HEK293 (cell line): ENCODE data around the gene GPR180.

Experiments used
- CTCF ChIA-PET: fragments of 350-600 bp; formaldehyde crosslinking; extraction: SDS; loops from one replicate; lab custom pipeline; 2021; ENCODE audit warnings: antibody characterized with exemption; lab: Yijun Ruan, JAX
- POLR2A ChIA-PET: fragments of 300-600 bp; formaldehyde crosslinking; extraction: SDS; loops from one replicate; lab custom pipeline; 2020; ENCODE audit warnings: antibody characterized with exemption, inconsistent platforms; lab: Yijun Ruan, JAX
- H3K27ac ChIP-seq: fragments of 200-500 bp; sonication (Bioruptor generic); 2 replicates; pipeline ENCODE4 v1.5.1; 2014; ENCODE audit warnings: low read depth, low read length, control low read depth, inconsistent platforms; ENCODE audit errors: extremely low read depth
- H3K36me3 ChIP-seq, 2 experiments: fragments of 200-500 bp in 1 of 2; sonication (Bioruptor generic) in 1 of 2; 1 replicate in 1 of 2; 2 replicates in 1 of 2; pipeline ENCODE4 v1.5.1; 2014 to 2017; ENCODE audit warnings: inconsistent platforms in 2 of 2, low read length in 2 of 2; ENCODE audit not compliant: control insufficient read depth in 2 of 2, insufficient read depth in 1 of 2
- H3K4me1 ChIP-seq: fragments of 200-500 bp; sonication (Bioruptor generic); 2 replicates; pipeline ENCODE4 v1.5.1; 2014; ENCODE audit warnings: mild to moderate bottlenecking, low read length, inconsistent platforms; ENCODE audit not compliant: control insufficient read depth, insufficient read depth
- H3K4me3 ChIP-seq: 2 replicates; pipeline ENCODE4 v1.5.1; 2011; ENCODE audit warnings: low read depth, mild to moderate bottlenecking, control low read depth, low read length, moderate library complexity
- H3K9me3 ChIP-seq: fragments of 200-500 bp; sonication (Bioruptor generic); 2 replicates; pipeline ENCODE4 v1.5.1; 2014; ENCODE audit warnings: low read depth, low read length, inconsistent platforms; ENCODE audit not compliant: control insufficient read depth, insufficient read depth
- GLI4 ChIP-seq: fragments of 450-650 bp; formaldehyde crosslinking; IDR thresholded peaks from 2 replicates; pipeline ENCODE4 v1.5.1; 2016; ENCODE audit warnings: missing biosample characterization, missing genetic modification characterization
- HOXC10 ChIP-seq: sonication (generic); formaldehyde crosslinking; IDR thresholded peaks from 2 replicates; pipeline ENCODE4 v1.8.1; 2023; ENCODE audit warnings: mild to moderate bottlenecking, missing genetic modification reagents
- IKZF3 ChIP-seq: fragments of 450-650 bp; IDR thresholded peaks from 2 replicates; pipeline ENCODE4 v1.5.0; 2018; ENCODE audit warnings: missing biosample characterization, mild to moderate bottlenecking, missing genetic modification characterization, moderate library complexity
- KLF17 ChIP-seq: fragments of 450-650 bp; formaldehyde crosslinking; IDR thresholded peaks from 2 replicates; pipeline ENCODE4 v1.5.1; 2016; ENCODE audit warnings: missing biosample characterization, missing genetic modification characterization
- MEIS1 ChIP-seq: sonication (generic); formaldehyde crosslinking; IDR thresholded peaks from 2 replicates; pipeline ENCODE4 v1.8.1; 2022; ENCODE audit warnings: missing genetic modification reagents, mild to moderate bottlenecking, borderline replicate concordance
- RBAK ChIP-seq: fragments of 450-650 bp; formaldehyde crosslinking; IDR thresholded peaks from 2 replicates; pipeline ENCODE4 v1.5.1; 2016; ENCODE audit warnings: missing biosample characterization, missing genetic modification characterization
- SP3 ChIP-seq: fragments of 450-650 bp; formaldehyde crosslinking; IDR thresholded peaks from 2 replicates; pipeline ENCODE4 v1.5.1; 2016; ENCODE audit warnings: missing biosample characterization, missing genetic modification characterization
- TRIM28 ChIP-seq: IDR thresholded peaks from 2 replicates; pipeline ENCODE4 v1.6.1; 2011; ENCODE audit warnings: low read length, control low read depth, borderline replicate concordance
- ZBTB17 ChIP-seq: fragments of 450-650 bp; formaldehyde crosslinking; IDR thresholded peaks from 2 replicates; pipeline ENCODE4 v1.5.1; 2016; ENCODE audit warnings: missing biosample characterization, missing genetic modification characterization
- ZFP3 ChIP-seq: fragments of 450-650 bp; formaldehyde crosslinking; IDR thresholded peaks from 2 replicates; pipeline ENCODE4 v1.5.1; 2016; ENCODE audit warnings: low read depth, missing biosample characterization, missing genetic modification characterization
- ZNF174 ChIP-seq: fragments of 450-650 bp; formaldehyde crosslinking; IDR thresholded peaks from 2 replicates; pipeline ENCODE4 v1.5.0; 2017; ENCODE audit warnings: missing biosample characterization, mild to moderate bottlenecking, missing genetic modification characterization
- ZNF19 ChIP-seq: fragments of 450-650 bp; formaldehyde crosslinking; IDR thresholded peaks from 2 replicates; pipeline ENCODE4; 2016; ENCODE audit warnings: missing biosample characterization, missing genetic modification characterization, low read depth
- ZNF202 ChIP-seq: fragments of 450-650 bp; formaldehyde crosslinking; IDR thresholded peaks from 2 replicates; pipeline ENCODE4 v1.5.1; 2016; ENCODE audit warnings: missing biosample characterization, missing genetic modification characterization, borderline replicate concordance
- ZNF280C ChIP-seq: fragments of 450-650 bp; formaldehyde crosslinking; IDR thresholded peaks from 2 replicates; pipeline ENCODE4 v1.5.1; 2016; ENCODE audit warnings: missing biosample characterization, missing genetic modification characterization
- ZNF37A ChIP-seq: fragments of 450-650 bp; IDR thresholded peaks from 2 replicates; pipeline ENCODE4 v1.5.1; 2018; ENCODE audit warnings: missing biosample characterization, missing genetic modification characterization
- ZNF426 ChIP-seq: fragments of 450-650 bp; formaldehyde crosslinking; IDR thresholded peaks from 2 replicates; pipeline ENCODE4 v1.5.1; 2017; ENCODE audit warnings: missing biosample characterization, missing genetic modification characterization, mild to moderate bottlenecking, inconsistent platforms, moderate library complexity
- ZNF473 ChIP-seq: fragments of 450-650 bp; formaldehyde crosslinking; IDR thresholded peaks from 2 replicates; pipeline ENCODE4 v1.5.1; 2017; ENCODE audit warnings: missing biosample characterization, missing genetic modification characterization
- ZNF501 ChIP-seq: fragments of 450-650 bp; formaldehyde crosslinking; IDR thresholded peaks from 2 replicates; pipeline ENCODE4 v1.5.1; 2016; ENCODE audit warnings: missing biosample characterization, missing genetic modification characterization
- ZNF621 ChIP-seq: fragments of 450-650 bp; formaldehyde crosslinking; IDR thresholded peaks from 2 replicates; pipeline ENCODE4 v1.5.1; 2017; ENCODE audit warnings: missing biosample characterization, missing genetic modification characterization
- ZNF654 ChIP-seq: fragments of 450-650 bp; formaldehyde crosslinking; IDR thresholded peaks from 2 replicates; pipeline ENCODE4 v1.5.1; 2016; ENCODE audit warnings: low read depth, missing biosample characterization, missing genetic modification characterization
- ZNF664 ChIP-seq: fragments of 450-650 bp; formaldehyde crosslinking; IDR thresholded peaks from 2 replicates; pipeline ENCODE4 v1.5.1; 2016; ENCODE audit warnings: missing biosample characterization, missing genetic modification characterization
- ZNF768 ChIP-seq: fragments of 450-650 bp; formaldehyde crosslinking; IDR thresholded peaks from 2 replicates; pipeline ENCODE4 v1.5.1; 2018; ENCODE audit warnings: missing biosample characterization, mild to moderate bottlenecking, missing genetic modification characterization
- ZSCAN16 ChIP-seq: fragments of 450-650 bp; formaldehyde crosslinking; IDR thresholded peaks from 2 replicates; pipeline ENCODE4 v1.5.1; 2016; ENCODE audit warnings: missing biosample characterization, missing genetic modification characterization
- ZSCAN23 ChIP-seq: fragments of 450-650 bp; formaldehyde crosslinking; IDR thresholded peaks from 2 replicates; pipeline ENCODE4 v1.5.1; 2016; ENCODE audit warnings: missing biosample characterization, missing genetic modification characterization
- ZSCAN4 ChIP-seq: fragments of 450-650 bp; formaldehyde crosslinking; IDR thresholded peaks from 2 replicates; pipeline ENCODE4 v1.5.1; 2017; ENCODE audit warnings: missing biosample characterization, missing genetic modification characterization
- ZXDB ChIP-seq: fragments of 450-650 bp; formaldehyde crosslinking; IDR thresholded peaks from 2 replicates; pipeline ENCODE4 v1.5.1; 2016; ENCODE audit warnings: missing biosample characterization, missing genetic modification characterization
- TF ChIP-seq, protein P1 (sequence below): fragments of 450-650 bp; formaldehyde crosslinking; conservative IDR thresholded peaks from 2 replicates; pipeline ENCODE4 v1.5.1; 2016; ENCODE audit warnings: low read depth, missing biosample characterization, missing genetic modification characterization
- TF ChIP-seq, protein P2 (sequence below): fragments of 450-650 bp; formaldehyde crosslinking; IDR thresholded peaks from 2 replicates; pipeline ENCODE4 v1.5.1; 2016; ENCODE audit warnings: missing biosample characterization, missing genetic modification characterization
- TF ChIP-seq, protein P3 (sequence below): fragments of 450-650 bp; formaldehyde crosslinking; IDR thresholded peaks from 2 replicates; pipeline ENCODE4 v1.5.1; 2016; ENCODE audit warnings: missing biosample characterization, missing genetic modification characterization

Gene GPR180

GRCh38 chr13:94598281-94598680 lies 3.4 kb upstream of the GPR180 start (continued):
- no peak for TF ChIP-seq ZNF37A (tag by site-specific recombination)
- no peak for TF ChIP-seq ZSCAN16 (tag by site-specific recombination)
- no peak for TF ChIP-seq ZBTB17 (tag by site-specific recombination)
- TF ChIP-seq ZNF664, result no peak
- TF ChIP-seq ZXDB (tag by site-specific recombination), result no peak
- no peak for TF ChIP-seq ZNF473 (tag by site-specific recombination)
- TF ChIP-seq, protein P1, sequence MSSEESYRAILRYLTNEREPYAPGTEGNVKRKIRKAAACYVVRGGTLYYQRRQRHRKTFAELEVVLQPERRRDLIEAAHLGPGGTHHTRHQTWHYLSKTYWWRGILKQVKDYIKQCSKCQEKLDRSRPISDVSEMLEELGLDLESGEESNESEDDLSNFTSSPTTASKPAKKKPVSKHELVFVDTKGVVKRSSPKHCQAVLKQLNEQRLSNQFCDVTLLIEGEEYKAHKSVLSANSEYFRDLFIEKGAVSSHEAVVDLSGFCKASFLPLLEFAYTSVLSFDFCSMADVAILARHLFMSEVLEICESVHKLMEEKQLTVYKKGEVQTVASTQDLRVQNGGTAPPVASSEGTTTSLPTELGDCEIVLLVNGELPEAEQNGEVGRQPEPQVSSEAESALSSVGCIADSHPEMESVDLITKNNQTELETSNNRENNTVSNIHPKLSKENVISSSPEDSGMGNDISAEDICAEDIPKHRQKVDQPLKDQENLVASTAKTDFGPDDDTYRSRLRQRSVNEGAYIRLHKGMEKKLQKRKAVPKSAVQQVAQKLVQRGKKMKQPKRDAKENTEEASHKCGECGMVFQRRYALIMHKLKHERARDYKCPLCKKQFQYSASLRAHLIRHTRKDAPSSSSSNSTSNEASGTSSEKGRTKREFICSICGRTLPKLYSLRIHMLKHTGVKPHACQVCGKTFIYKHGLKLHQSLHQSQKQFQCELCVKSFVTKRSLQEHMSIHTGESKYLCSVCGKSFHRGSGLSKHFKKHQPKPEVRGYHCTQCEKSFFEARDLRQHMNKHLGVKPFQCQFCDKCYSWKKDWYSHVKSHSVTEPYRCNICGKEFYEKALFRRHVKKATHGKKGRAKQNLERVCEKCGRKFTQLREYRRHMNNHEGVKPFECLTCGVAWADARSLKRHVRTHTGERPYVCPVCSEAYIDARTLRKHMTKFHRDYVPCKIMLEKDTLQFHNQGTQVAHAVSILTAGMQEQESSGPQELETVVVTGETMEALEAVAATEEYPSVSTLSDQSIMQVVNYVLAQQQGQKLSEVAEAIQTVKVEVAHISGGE, result no peak
- TF ChIP-seq HOXC10 (CRISPR knock-in tag), result no peak
- TF ChIP-seq TRIM28, result no peak
- no peak for TF ChIP-seq ZSCAN23
- TF ChIP-seq ZNF654 (tag by site-specific recombination), result no peak
- no peak for TF ChIP-seq ZNF19 (tag by site-specific recombination)

GRCh38 chr13:94599877-94600276 lies 1.8 kb upstream of the GPR180 start:
- CTCF ChIA-PET, result interaction anchor here (0.8 kb wide), 1 partner anchor 17 kb away, joined by 3 read pairs; no protein-coding TSS in a partner anchor

More at GRCh38 chr13:94599877-94600276, 1.8 kb upstream of the GPR180 start:
- POLR2A ChIA-PET, result no interaction called here
- Histone ChIP-seq H3K4me1 (no peaks in the 10 kb centered on the region), H3K36me3 (no peaks in the 10 kb centered on the region), H3K9me3 (no peaks in the 10 kb centered on the region), H3K4me3 (no peak overlapping the region), H3K27ac (no peak overlapping the region)
- no peak for TF ChIP-seq ZNF426 (tag by site-specific recombination)
- TF ChIP-seq HOXC10 (CRISPR knock-in tag), result no peak
- TF ChIP-seq ZNF501 (tag by site-specific recombination), result no peak
- no peak for TF ChIP-seq ZSCAN4 (tag by site-specific recombination)
- TF ChIP-seq IKZF3 (tag by site-specific recombination), result no peak
- no peak for TF ChIP-seq KLF17 (tag by site-specific recombination)
- no peak for TF ChIP-seq MEIS1 (CRISPR knock-in tag)
- TF ChIP-seq SP3 (tag by site-specific recombination), result no peak
- no peak for TF ChIP-seq ZNF202 (tag by site-specific recombination)
- TF ChIP-seq ZFP3 (tag by site-specific recombination), result no peak
- TF ChIP-seq ZNF280C (tag by site-specific recombination), result no peak
- TF ChIP-seq GLI4 (tag by site-specific recombination), result no peak
- TF ChIP-seq ZNF768, result no peak
- no peak for TF ChIP-seq ZNF174 (tag by site-specific recombination)
- TF ChIP-seq RBAK (tag by site-specific recombination), result no peak
- no peak for TF ChIP-seq ZNF621 (tag by site-specific recombination)
- TF ChIP-seq, protein P2, sequence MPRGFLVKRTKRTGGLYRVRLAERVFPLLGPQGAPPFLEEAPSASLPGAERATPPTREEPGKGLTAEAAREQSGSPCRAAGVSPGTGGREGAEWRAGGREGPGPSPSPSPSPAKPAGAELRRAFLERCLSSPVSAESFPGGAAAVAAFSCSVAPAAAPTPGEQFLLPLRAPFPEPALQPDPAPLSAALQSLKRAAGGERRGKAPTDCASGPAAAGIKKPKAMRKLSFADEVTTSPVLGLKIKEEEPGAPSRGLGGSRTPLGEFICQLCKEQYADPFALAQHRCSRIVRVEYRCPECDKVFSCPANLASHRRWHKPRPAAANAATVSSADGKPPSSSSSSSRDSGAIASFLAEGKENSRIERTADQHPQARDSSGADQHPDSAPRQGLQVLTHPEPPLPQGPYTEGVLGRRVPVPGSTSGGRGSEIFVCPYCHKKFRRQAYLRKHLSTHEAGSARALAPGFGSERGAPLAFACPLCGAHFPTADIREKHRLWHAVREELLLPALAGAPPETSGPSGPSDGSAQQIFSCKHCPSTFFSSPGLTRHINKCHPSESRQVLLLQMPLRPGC, result no peak
- TF ChIP-seq, protein P3, sequence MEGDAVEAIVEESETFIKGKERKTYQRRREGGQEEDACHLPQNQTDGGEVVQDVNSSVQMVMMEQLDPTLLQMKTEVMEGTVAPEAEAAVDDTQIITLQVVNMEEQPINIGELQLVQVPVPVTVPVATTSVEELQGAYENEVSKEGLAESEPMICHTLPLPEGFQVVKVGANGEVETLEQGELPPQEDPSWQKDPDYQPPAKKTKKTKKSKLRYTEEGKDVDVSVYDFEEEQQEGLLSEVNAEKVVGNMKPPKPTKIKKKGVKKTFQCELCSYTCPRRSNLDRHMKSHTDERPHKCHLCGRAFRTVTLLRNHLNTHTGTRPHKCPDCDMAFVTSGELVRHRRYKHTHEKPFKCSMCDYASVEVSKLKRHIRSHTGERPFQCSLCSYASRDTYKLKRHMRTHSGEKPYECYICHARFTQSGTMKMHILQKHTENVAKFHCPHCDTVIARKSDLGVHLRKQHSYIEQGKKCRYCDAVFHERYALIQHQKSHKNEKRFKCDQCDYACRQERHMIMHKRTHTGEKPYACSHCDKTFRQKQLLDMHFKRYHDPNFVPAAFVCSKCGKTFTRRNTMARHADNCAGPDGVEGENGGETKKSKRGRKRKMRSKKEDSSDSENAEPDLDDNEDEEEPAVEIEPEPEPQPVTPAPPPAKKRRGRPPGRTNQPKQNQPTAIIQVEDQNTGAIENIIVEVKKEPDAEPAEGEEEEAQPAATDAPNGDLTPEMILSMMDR (tag by site-specific recombination), result no peak
